Astrocyte of the spinal cord (primary cell): ENCODE results near the gene C14orf119.

Source experiments
- DNase-seq: peaks from one replicate; pipeline ENCODE4 v3.0.0; 2011; ENCODE audit warnings: low read depth, low spot score
- H3K4me3 ChIP-seq: 2 replicates; pipeline ENCODE4 v1.5.1; 2011; ENCODE audit warnings: low read depth, mild to moderate bottlenecking, low read length, moderate library complexity
- in situ Hi-C: cut with HindIII; loops from 2 replicates; pipeline ENCODE4 v1.10.0; 2017; ENCODE audit warnings: low sequenced_read_pairs
- TF ChIP-seq, protein P1 (sequence below): IDR thresholded peaks from 2 replicates; pipeline ENCODE4 v1.5.1; 2012; ENCODE audit warnings: low read depth, mild to moderate bottlenecking, low read length, inconsistent platforms

Gene C14orf119

GRCh38 chr14:23052182-23052623 lies 43.1 kb upstream of the C14orf119 start:
- DNase-seq: no peak
- H3K4me3 ChIP-seq: no peak overlapping the region
- TF ChIP-seq, protein P1, sequence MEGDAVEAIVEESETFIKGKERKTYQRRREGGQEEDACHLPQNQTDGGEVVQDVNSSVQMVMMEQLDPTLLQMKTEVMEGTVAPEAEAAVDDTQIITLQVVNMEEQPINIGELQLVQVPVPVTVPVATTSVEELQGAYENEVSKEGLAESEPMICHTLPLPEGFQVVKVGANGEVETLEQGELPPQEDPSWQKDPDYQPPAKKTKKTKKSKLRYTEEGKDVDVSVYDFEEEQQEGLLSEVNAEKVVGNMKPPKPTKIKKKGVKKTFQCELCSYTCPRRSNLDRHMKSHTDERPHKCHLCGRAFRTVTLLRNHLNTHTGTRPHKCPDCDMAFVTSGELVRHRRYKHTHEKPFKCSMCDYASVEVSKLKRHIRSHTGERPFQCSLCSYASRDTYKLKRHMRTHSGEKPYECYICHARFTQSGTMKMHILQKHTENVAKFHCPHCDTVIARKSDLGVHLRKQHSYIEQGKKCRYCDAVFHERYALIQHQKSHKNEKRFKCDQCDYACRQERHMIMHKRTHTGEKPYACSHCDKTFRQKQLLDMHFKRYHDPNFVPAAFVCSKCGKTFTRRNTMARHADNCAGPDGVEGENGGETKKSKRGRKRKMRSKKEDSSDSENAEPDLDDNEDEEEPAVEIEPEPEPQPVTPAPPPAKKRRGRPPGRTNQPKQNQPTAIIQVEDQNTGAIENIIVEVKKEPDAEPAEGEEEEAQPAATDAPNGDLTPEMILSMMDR: peak; percentile 41
- in situ Hi-C loops: no loop called here

- TF ChIP-seq, protein P1: no peak
- in situ Hi-C loops: no loop called here
- no peak for DNase-seq
- H3K4me3 ChIP-seq: no peak overlapping the region
These were observed 42.6 kb upstream of the C14orf119 start for GRCh38 chr14:23052671-23053070.

GRCh38 chr14:23053426-23053825 lies 41.9 kb upstream of the C14orf119 start:
- DNase-seq: no peak
- TF ChIP-seq, protein P1: no peak
- H3K4me3 ChIP-seq: no peak overlapping the region
- in situ Hi-C loops: no loop called here

DNA sequence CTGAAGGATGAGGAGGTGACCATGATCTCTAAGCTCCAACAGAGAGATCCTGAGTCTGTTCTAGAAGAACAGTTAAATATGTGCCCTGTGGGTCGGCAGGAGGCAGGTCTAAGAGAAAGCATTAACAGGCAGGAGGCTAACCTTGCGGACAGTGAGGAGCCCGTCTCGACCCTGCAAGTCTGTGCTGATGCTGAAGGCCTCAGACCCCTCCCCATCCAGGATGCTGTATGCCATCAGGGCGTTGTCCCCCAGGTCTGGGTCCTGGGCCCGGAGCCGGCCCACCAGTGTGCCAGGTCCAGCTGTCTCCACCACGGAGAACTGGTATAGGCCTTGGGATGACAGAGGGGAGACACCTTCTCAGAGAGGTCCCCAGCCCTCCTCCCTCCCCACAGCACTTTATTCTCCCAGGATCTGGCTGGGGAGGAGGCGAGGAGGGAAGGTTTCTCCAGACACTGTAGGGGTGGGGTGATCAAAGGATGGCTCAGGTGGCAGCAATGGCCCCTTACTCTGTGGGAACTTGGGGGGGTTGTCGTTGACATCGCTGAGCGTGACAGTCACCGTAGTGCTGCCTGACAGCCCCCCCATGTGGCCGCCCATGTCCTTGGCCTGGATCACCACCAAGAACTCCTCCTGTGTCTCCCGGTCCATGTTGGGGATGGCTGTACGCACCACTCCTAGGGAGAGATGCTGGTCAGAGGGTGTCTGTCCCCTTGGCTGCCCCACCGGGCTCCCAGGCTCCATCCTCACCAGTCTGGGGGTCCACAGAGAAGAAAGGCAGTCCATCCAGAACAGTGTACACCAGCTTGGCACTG lies 41.1 kb upstream of the C14orf119 start:
- DNase-seq: no peak

GRCh38 chr14:23055147-23055550 lies 40.2 kb upstream of the C14orf119 start:
- TF ChIP-seq, protein P1: no peak
- no peak overlapping the region for H3K4me3 ChIP-seq
- in situ Hi-C loops: no loop called here
- no peak for DNase-seq

More for the DNA sequence above, 41.1 kb upstream of the C14orf119 start:
- no peak overlapping the region for H3K4me3 ChIP-seq
- in situ Hi-C loops: no loop called here
- TF ChIP-seq, protein P1: peak; percentile 42

DNA sequence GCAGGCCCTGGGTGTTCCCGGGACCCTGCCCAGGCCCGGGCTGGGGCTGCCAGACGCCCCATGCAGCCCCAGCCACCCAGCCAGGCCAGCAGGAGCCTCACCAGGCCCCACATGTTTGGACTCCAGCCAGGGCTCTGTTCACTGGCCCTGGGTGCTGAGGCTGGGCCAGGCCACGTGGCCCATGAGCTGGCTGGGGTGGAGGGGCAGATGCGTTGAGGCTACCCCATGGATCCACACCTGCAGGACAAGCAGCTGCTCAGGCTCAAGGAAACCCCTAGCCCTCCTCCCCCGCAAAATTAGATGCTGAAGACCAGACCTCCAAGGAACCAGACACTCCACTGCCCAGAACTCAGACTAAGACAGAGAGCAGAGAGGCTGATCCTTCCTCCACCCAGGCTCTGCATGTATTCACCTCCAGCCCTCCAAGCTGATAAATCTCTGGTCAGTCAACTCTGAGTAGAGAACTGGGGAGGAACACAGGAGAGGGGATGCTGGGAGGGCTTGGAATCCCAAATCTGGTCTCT lies 39.6 kb upstream of the C14orf119 start:
- no peak for DNase-seq
- in situ Hi-C loops: no loop called here
- TF ChIP-seq, protein P1: no peak
- no peak overlapping the region for H3K4me3 ChIP-seq
